OCI-LY1 (cell line): Measurements from ENCODE around the gene BLTP3A.

Source experiments
- H2AFZ ChIP-seq: fragments of 200-600 bp; sonication (generic), shearing (Covaris generic); 2 replicates; pipeline ENCODE4 v1.6.0; 2014; ENCODE audit warnings: antibody characterized with exemption, mild to moderate bottlenecking, low read length
- H3F3A ChIP-seq: fragments of 200-600 bp; sonication (generic), shearing (Covaris generic); 2 replicates; pipeline ENCODE4 v1.6.0; 2014; ENCODE audit warnings: mild to moderate bottlenecking, antibody characterized with exemption, low read length, moderate library complexity; ENCODE audit not compliant: insufficient read depth
- H3K27ac ChIP-seq: fragments of 200-600 bp; sonication (generic); 2 replicates; pipeline ENCODE4 v1.5.1; 2014; ENCODE audit warnings: low read length, mixed run types, mild to moderate bottlenecking, low read depth; ENCODE audit not compliant: poor library complexity, severe bottlenecking
- H3K27me3 ChIP-seq: fragments of 200-600 bp; sonication (generic); 2 replicates; pipeline ENCODE4 v1.6.0; 2014; ENCODE audit warnings: antibody characterized with exemption, mild to moderate bottlenecking, low read length, moderate library complexity; ENCODE audit not compliant: insufficient read depth
- H3K36me3 ChIP-seq: fragments of 200-600 bp; sonication (generic); 2 replicates; pipeline ENCODE4 v1.6.1; 2014; ENCODE audit warnings: mild to moderate bottlenecking, antibody characterized with exemption, low read length, moderate library complexity, mixed read lengths; ENCODE audit not compliant: insufficient read depth
- H3K4me1 ChIP-seq: fragments of 200-600 bp; sonication (generic); 2 replicates; pipeline ENCODE4 v1.5.1; 2014; ENCODE audit warnings: mild to moderate bottlenecking, low read length, moderate library complexity; ENCODE audit not compliant: insufficient read depth, severe bottlenecking
- H3K4me2 ChIP-seq: fragments of 200-600 bp; sonication (generic), shearing (Covaris generic); 2 replicates; pipeline ENCODE4 v1.6.1; 2014; ENCODE audit warnings: low read length
- H3K4me3 ChIP-seq: fragments of 200-600 bp; sonication (generic); 2 replicates; pipeline ENCODE4 v1.5.1; 2014; ENCODE audit warnings: low read length, low read depth, mild to moderate bottlenecking, mixed read lengths; ENCODE audit not compliant: poor library complexity, severe bottlenecking
- H3K79me2 ChIP-seq: fragments of 200-600 bp; shearing (Covaris generic); 2 replicates; pipeline ENCODE4 v1.6.1; 2016; ENCODE audit warnings: mixed run types, low read length, mixed read lengths; ENCODE audit not compliant: insufficient read depth
- H3K9ac ChIP-seq: fragments of 200-600 bp; sonication (generic), shearing (Covaris generic); 2 replicates; pipeline ENCODE4 v1.6.1; 2014; ENCODE audit warnings: mild to moderate bottlenecking, low read length, mixed read lengths
- H3K9me2 ChIP-seq: fragments of 200-600 bp; sonication (generic), shearing (Covaris generic); 2 replicates; pipeline ENCODE4 v1.6.1; 2014; ENCODE audit warnings: low read depth, mild to moderate bottlenecking, low read length, mixed read lengths
- H3K9me3 ChIP-seq: fragments of 200-600 bp; shearing (Covaris generic); 2 replicates; pipeline ENCODE4 v1.6.1; 2014; ENCODE audit warnings: low read length, mixed read lengths
- H4K20me1 ChIP-seq: fragments of 200-600 bp; sonication (generic), shearing (Covaris generic); 2 replicates; pipeline ENCODE4 v1.6.0; 2016; ENCODE audit warnings: mild to moderate bottlenecking, low read length; ENCODE audit not compliant: insufficient read depth
- CTCF ChIP-seq: fragments of 200-600 bp; sonication (generic), shearing (Covaris generic); IDR thresholded peaks from 2 replicates; pipeline ENCODE4 v1.5.1; 2017; ENCODE audit warnings: mild to moderate bottlenecking, antibody characterized with exemption, low read length, moderate library complexity, mixed read lengths
- EZH2 ChIP-seq: fragments of 200-600 bp; sonication (generic), shearing (Covaris generic); IDR thresholded peaks from 2 replicates; pipeline ENCODE4 v1.8.0; 2017; ENCODE audit warnings: borderline replicate concordance, mixed run types, mild to moderate bottlenecking, antibody characterized with exemption, low read length, moderate library complexity, mixed read lengths

Gene BLTP3A

GRCh38 chr6:34793877-34794276 lies 2.0 kb downstream of the BLTP3A start:
- H3K9me2 ChIP-seq = no peaks in the 10 kb centered on the region
- H3K9ac ChIP-seq = peak overlapping the region; percentile 86; the same call in 1 of the 2 replicates
- H2AFZ ChIP-seq = no peak overlapping the region
- H3F3A ChIP-seq = no peaks in the 10 kb centered on the region
- H3K9me3 ChIP-seq = no peaks in the 10 kb centered on the region
- no peaks in the 10 kb centered on the region for H4K20me1 ChIP-seq
- H3K4me1 ChIP-seq = peaks cover 18% of the 10 kb centered on the region
- peak overlapping the region; percentile 82 for H3K4me3 ChIP-seq
- no peak overlapping the region for H3K27ac ChIP-seq
- H3K79me2 ChIP-seq = peaks cover 52% of the 10 kb centered on the region
- peak overlapping the region; percentile 91 for H3K4me2 ChIP-seq
- no peaks in the 10 kb centered on the region for H3K27me3 ChIP-seq
- no peaks in the 10 kb centered on the region for H3K36me3 ChIP-seq
- TF ChIP-seq EZH2 (no peak), CTCF (no peak)

GRCh38 chr6:34795836-34796425 lies 4.0 kb downstream of the BLTP3A start:
- Histone ChIP-seq H3K4me3 (no peak overlapping the region), H3K9me3 (no peaks in the 10 kb centered on the region), H2AFZ (no peak overlapping the region), H4K20me1 (no peaks in the 10 kb centered on the region), H3F3A (no peaks in the 10 kb centered on the region), H3K4me1 (peaks cover 15% of the 10 kb centered on the region), H3K27me3 (no peaks in the 10 kb centered on the region), H3K27ac (no peak overlapping the region), H3K4me2 (no peak overlapping the region), H3K36me3 (no peaks in the 10 kb centered on the region), H3K9me2 (no peaks in the 10 kb centered on the region), H3K79me2 (peaks cover 71% of the 10 kb centered on the region), H3K9ac (no peak overlapping the region)
- no peak for TF ChIP-seq CTCF
- TF ChIP-seq EZH2 = no peak

GRCh38 chr6:34798057-34798456 lies 6.2 kb downstream of the BLTP3A start:
- peaks cover 8% of the 10 kb centered on the region for H3K4me1 ChIP-seq
- no peaks in the 10 kb centered on the region for H3K9me2 ChIP-seq
- H2AFZ ChIP-seq = no peak overlapping the region
- no peak overlapping the region for H3K4me2 ChIP-seq
- no peaks in the 10 kb centered on the region for H4K20me1 ChIP-seq
- H3K9ac ChIP-seq = no peak overlapping the region
- peaks cover 81% of the 10 kb centered on the region for H3K79me2 ChIP-seq
- H3K4me3 ChIP-seq = no peak overlapping the region
- H3K27me3 ChIP-seq = no peaks in the 10 kb centered on the region
- H3K36me3 ChIP-seq = no peaks in the 10 kb centered on the region
- H3F3A ChIP-seq = no peaks in the 10 kb centered on the region
- no peak overlapping the region for H3K27ac ChIP-seq
- H3K9me3 ChIP-seq = no peaks in the 10 kb centered on the region
- TF ChIP-seq EZH2 = no peak

GRCh38 chr6:34799547-34799946 lies 7.7 kb downstream of the BLTP3A start:
- H3K27ac ChIP-seq = no peak overlapping the region
- no peaks in the 10 kb centered on the region for H3K9me3 ChIP-seq
- peaks cover 5% of the 10 kb centered on the region for H3K4me1 ChIP-seq
- H3K4me3 ChIP-seq = no peak overlapping the region
- TF ChIP-seq EZH2 (no peak), CTCF (no peak)
- no peaks in the 10 kb centered on the region for H3K36me3 ChIP-seq
- peaks cover 78% of the 10 kb centered on the region for H3K79me2 ChIP-seq
- H4K20me1 ChIP-seq = no peaks in the 10 kb centered on the region
- H2AFZ ChIP-seq = no peak overlapping the region
- no peaks in the 10 kb centered on the region for H3K9me2 ChIP-seq
- no peaks in the 10 kb centered on the region for H3F3A ChIP-seq
- H3K27me3 ChIP-seq = no peaks in the 10 kb centered on the region
- no peak overlapping the region for H3K4me2 ChIP-seq
- H3K9ac ChIP-seq = no peak overlapping the region
